WI38 (cell line): Measurements from ENCODE around the gene ZNF8.

Source experiments
- H3K4me3 ChIP-seq: 2 replicates; pipeline ENCODE4 v1.5.1; 2011; ENCODE audit warnings: low read depth, mild to moderate bottlenecking, control low read depth, low read length
- CTCF ChIP-seq: IDR thresholded peaks from 2 replicates; pipeline ENCODE4 v1.5.1; 2012; ENCODE audit warnings: low read depth, mild to moderate bottlenecking, control low read depth, low read length

Gene ZNF8

GRCh38 chr19:58336216-58336615, 57.5 kb downstream of the ZNF8 start:
- TF ChIP-seq CTCF, result no peak

GRCh38 chr19:58336820-58337219, 58.1 kb downstream of the ZNF8 start:
- no peak for TF ChIP-seq CTCF
- H3K4me3 ChIP-seq, result no peak overlapping the region

More at GRCh38 chr19:58336216-58336615, 57.5 kb downstream of the ZNF8 start:
- H3K4me3 ChIP-seq, result no peak overlapping the region

GRCh38 chr19:58338336-58338735, 59.6 kb downstream of the ZNF8 start:
- TF ChIP-seq CTCF, result no peak
- H3K4me3 ChIP-seq, result no peak overlapping the region

GRCh38 chr19:58338825-58339558, 60.2 kb downstream of the ZNF8 start:
- no peak overlapping the region for H3K4me3 ChIP-seq
- no peak for TF ChIP-seq CTCF

GRCh38 chr19:58345558-58345957, 66.8 kb downstream of the ZNF8 start:
- H3K4me3 ChIP-seq, result no peak overlapping the region
- TF ChIP-seq CTCF, result no peak

GRCh38 chr19:58346961-58347929, 68.5 kb downstream of the ZNF8 start:
- no peak for TF ChIP-seq CTCF

GRCh38 chr19:58348080-58348479, 69.3 kb downstream of the ZNF8 start:
- peak overlapping the region; percentile 87 for H3K4me3 ChIP-seq

More at GRCh38 chr19:58346961-58347929, 68.5 kb downstream of the ZNF8 start:
- H3K4me3 ChIP-seq, result peak overlapping the region; percentile 87
